ENCODE data around the gene ZNF462. TPM values are rescaled to one million over a fixed set of nuclear protein-coding genes. Genes with fewer than 3 reads are reported as not detected.

Gene ZNF462
- total RNA-seq, 1 donor: 0.42 TPM

DNA sequence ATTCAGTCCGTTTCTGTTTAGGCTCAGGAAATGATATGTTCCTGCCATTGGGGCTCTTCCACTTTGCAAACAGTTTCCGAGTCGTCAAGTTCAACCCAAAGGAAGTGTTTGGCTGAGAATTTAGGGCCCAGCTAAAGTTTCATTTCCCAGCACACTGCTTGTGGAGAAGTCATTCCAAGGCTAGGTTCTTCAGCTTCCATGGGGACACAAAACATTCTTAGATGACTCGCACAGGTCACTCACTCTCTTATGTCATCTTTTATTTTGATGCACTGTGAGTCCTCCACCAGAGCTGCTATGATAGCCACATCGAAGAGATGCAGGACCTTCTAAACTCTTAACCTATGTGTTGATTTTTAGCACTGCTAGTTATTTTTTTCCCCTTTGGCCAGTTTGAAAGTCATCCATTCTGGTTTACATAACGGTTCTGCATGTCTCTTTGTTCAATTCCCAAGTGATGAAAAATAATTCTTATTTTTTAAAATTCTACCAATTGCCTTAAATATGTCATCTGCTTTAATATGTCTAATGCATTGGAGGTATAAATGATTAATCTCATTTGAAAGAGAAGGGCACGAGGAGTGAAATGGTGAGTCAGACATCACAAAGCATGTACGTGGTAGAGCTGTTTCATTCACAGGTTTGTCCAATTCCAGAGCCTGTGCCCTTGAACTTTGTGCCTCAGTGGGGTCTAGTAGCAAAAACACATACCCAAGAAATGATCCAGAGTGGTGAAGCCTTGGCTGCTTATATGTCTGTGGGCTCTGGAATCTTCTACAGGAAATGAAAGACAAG, 84.3 kb downstream of the ZNF462 start:
- Histone ChIP-seq H3K9me3 (ENCODE audit: low read depth, low read length) (no peaks in the 10 kb centered on the region), H3K4me1 (ENCODE audit: insufficient read depth, low read length) (no peaks in the 10 kb centered on the region), H3K4me3 (ENCODE audit: low read length) (no peak overlapping the region), H3K27me3 (ENCODE audit: insufficient read depth, low read length) (no peaks in the 10 kb centered on the region)

DNA sequence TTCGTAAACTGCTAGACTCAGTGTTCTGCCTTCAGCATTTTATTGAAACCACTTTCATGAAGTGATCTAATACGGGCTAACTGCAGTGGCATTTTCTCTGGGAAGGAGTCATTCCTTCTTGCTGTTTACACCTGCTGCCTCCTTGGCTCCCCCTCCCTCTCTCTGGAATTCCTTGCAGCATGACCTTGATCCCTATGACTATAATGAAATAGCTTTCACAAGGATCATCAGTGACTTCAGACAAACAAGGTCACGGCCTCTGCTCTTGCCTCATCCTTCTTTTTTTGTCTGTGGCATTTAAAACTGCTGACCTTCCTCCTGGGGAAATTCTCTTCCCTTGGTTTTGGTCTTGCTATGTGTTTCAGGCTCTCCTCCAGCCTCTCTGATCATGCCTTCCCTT, 90.2 kb downstream of the ZNF462 start:
- Histone ChIP-seq H3K27me3 (ENCODE audit: insufficient read depth, low read length) (no peaks in the 10 kb centered on the region), H3K4me3 (ENCODE audit: low read length) (no peak overlapping the region), H3K9me3 (ENCODE audit: low read depth, low read length) (no peaks in the 10 kb centered on the region), H3K4me1 (ENCODE audit: insufficient read depth, low read length) (no peaks in the 10 kb centered on the region)

DNA sequence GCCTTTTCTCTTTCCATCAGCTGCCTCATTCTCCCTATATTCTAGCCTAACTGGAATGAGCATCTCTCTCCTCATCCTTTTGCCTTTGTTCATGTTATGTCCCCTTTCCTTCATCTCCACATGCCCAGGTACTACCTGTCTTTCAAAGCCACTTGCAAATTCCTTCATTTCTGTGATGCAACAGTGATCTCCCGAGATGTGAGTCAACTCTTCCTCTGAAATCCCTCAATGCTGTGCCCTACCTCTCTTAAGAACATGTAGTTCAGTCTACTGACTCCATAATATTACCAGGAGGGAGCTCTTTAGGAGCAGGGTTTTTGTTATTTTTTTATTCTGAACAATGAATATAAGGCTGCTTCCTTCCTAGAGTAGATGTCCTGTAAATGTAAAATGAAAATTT, 91.6 kb downstream of the ZNF462 start:
- H3K4me3 ChIP-seq (ENCODE audit: low read length): no peak overlapping the region
- no peaks in the 10 kb centered on the region for H3K4me1 ChIP-seq (ENCODE audit: insufficient read depth, low read length)
- no peaks in the 10 kb centered on the region for H3K9me3 ChIP-seq (ENCODE audit: low read depth, low read length)
- H3K27me3 ChIP-seq (ENCODE audit: insufficient read depth, low read length): no peaks in the 10 kb centered on the region

DNA sequence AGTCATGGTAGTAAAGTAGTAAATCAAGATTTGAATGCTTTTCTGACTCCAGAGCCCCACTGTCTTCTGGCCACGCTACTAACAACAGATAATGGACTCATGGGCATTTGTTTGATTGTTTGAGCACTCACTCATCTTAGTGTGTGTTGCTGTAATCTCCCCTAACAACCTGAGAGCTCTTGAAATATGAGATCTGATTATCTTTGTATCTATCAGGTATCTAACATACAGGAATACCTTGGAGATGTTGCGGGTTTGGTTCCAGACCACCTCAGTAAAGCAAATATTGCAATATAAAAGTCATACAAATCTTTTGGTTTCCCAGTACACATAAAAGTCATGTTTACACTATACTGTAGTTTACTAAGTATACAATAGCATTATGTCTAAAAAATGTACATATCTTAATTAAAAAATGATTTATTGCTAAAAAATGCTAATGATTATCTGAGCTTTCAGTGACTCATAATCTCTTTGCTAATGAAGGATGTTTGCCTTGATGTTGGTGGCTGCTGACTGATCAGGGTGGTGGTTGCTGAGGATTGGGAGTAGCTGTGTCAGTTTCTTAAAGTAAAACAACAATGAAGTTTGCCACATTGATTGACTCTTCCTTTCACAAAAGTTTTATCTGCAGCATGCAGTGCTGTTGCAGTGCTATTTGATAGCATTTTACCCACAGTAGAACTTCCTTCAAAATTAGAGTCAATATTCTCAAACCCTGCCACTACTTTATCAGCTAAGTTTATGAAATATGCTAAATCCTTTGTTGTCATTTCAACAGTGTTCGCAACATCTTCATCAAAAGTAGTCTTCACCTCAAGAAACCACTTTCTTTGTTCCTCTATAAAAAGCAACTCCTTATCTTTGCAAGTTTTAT, 92.2 kb downstream of the ZNF462 start:
- H3K4me1 ChIP-seq (ENCODE audit: insufficient read depth, low read length): no peaks in the 10 kb centered on the region
- H3K27me3 ChIP-seq (ENCODE audit: insufficient read depth, low read length): no peaks in the 10 kb centered on the region
- no peaks in the 10 kb centered on the region for H3K9me3 ChIP-seq (ENCODE audit: low read depth, low read length)
- H3K4me3 ChIP-seq (ENCODE audit: low read length): no peak overlapping the region

DNA sequence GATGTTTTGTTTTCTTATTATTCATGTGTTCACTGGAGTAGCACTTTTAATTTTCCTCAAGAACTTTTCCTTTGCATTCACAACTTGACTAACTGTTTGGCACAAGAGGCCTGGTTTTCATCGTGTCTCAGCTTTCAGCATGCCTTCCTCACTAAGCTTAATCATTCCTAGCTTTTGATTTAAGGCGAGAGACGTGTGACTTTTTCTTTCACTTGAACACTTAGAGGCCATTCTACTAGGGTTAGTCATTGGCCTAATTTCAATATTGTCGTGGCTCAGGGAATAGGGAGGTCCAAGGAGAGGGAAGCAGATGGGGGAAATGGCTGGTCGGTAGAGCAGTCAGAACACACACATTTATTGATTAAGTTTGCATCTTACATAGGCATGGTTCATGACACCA, 94.0 kb downstream of the ZNF462 start:
- Histone ChIP-seq H3K4me1 (ENCODE audit: insufficient read depth, low read length) (no peaks in the 10 kb centered on the region), H3K9me3 (ENCODE audit: low read depth, low read length) (no peaks in the 10 kb centered on the region), H3K27me3 (ENCODE audit: insufficient read depth, low read length) (no peaks in the 10 kb centered on the region), H3K4me3 (ENCODE audit: low read length) (no peak overlapping the region)

DNA sequence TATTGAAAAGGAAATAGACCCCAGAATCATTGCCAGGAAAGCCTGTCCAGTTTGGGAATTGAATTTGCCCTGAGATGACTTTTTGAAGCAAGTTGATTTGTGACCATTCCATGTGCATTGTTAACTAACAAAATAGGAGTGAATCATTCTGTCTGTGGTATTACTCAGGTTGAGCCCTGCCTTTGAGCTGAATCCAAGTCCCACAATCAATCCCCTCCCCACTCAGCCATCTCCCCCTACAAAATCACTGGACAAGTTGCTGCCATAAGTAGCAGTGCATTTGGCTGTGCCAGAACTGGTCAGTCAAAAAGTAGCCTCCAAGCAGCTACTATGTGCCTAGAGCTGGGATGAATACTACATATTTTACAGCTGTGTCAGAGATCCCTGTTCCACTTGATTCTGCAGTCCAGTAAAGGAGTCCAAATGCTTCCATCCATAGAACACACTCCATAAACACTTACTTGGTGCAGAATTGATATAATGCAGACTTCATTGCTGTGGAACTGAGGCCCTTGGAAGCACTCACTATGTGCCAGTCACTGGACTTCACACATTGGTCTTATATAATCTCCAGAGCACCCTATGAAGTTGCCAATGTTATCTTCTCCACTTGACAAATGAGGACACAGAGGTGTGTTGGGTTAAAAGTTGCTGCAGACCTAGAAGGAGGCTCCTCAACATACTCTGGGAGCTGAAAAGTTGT, 96.1 kb downstream of the ZNF462 start:
- Histone ChIP-seq H3K9me3 (ENCODE audit: low read depth, low read length) (no peaks in the 10 kb centered on the region), H3K27me3 (ENCODE audit: insufficient read depth, low read length) (no peaks in the 10 kb centered on the region), H3K4me1 (ENCODE audit: insufficient read depth, low read length) (no peaks in the 10 kb centered on the region), H3K4me3 (ENCODE audit: low read length) (no peak overlapping the region)

DNA sequence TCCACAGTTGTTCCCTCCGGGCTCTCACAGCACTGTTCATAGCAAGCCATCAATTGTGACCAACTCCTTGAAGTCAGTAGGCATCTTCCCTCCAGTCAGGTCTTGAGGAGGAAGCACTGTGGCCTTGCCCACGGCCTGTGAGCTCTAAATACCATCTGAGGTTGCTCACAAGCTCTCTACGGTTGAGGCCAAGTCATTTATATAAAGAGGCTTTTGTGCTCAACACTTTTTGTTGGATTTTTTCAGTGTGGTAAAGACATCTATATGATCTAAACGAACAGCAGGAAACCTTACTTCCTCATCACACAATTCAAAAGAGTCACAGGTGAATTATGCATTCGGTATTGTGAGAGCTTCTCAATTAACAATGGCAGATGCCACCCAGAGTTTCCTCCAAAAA, 97.3 kb downstream of the ZNF462 start:
- H3K27me3 ChIP-seq (ENCODE audit: insufficient read depth, low read length): no peaks in the 10 kb centered on the region
- H3K4me1 ChIP-seq (ENCODE audit: insufficient read depth, low read length): no peaks in the 10 kb centered on the region
- no peak overlapping the region for H3K4me3 ChIP-seq (ENCODE audit: low read length)
- no peaks in the 10 kb centered on the region for H3K9me3 ChIP-seq (ENCODE audit: low read depth, low read length)

DNA sequence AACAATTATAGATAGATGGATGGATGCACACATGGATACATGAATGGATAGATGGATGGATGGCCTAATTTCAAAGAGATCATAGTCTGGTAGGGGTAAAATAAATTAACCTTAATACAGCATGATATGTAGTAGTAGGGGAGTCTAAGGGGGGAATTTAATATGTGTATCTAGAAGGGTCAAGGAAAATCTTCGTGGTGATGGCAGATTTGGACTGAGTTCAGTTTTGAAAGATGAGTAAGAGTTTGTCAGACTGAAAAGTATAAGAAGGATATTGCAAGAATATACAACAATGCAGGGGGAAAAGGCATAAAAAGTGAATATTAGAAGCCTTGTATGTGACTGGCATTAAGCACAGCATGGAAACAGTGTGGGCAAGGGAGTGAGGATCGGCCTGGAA, 98.7 kb downstream of the ZNF462 start:
- H3K4me1 ChIP-seq (ENCODE audit: insufficient read depth, low read length): no peaks in the 10 kb centered on the region
- H3K4me3 ChIP-seq (ENCODE audit: low read length): no peak overlapping the region
- no peaks in the 10 kb centered on the region for H3K27me3 ChIP-seq (ENCODE audit: insufficient read depth, low read length)
- no peaks in the 10 kb centered on the region for H3K9me3 ChIP-seq (ENCODE audit: low read depth, low read length)

DNA sequence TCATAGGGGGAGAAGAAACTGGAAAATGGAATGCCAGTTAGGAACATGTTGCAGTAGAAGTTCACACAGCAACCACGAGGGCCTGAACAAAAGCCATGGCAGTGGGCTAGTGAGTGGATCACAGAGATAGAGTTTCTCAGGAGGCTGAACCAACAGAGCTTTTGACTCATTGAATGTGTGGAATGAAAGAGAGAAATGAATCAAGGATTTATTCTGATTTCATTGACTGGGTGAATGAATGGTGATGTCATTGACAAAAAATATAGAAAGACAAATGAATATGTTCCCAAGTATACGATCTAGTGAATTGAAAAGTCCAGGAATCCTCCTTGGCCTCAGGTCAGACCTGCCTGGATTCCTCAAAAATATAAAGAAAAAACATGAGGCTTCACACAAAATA, 99.2 kb downstream of the ZNF462 start:
- Histone ChIP-seq H3K4me1 (ENCODE audit: insufficient read depth, low read length) (no peaks in the 10 kb centered on the region), H3K9me3 (ENCODE audit: low read depth, low read length) (no peaks in the 10 kb centered on the region), H3K4me3 (ENCODE audit: low read length) (no peak overlapping the region)

DNA sequence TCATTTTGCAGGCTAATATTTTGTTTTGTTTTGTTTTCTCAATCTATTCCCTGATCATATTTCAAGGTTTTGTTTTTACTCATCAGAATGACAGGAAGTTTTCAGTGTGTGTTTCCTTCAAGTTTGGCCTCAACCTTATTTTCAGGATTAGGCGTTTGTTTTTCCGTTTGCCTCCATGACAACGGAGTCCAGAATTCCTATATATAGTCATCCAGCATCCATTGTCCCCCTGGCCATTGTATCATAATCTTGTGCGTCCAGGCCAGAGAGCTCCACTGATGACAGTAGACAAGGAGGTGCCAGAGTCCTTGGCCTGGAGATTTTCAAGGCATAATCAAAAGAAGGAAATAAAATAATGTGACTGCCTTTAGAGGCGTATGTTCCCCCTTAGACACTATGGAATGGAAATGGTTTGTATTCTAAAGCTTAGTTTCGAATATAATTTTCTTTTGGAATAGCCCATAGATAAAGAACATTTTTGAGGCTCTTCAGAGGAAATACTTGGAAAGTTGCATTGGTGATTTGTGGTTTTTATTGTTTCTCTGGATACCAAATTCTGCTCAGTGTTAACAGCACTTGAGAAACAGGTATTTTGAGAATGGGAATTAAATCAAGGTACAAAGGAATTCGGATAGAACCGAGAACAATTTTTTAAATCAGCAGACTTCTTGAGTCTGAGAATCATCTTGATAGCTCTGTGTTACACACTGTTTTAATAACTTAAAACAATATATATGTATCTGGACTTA, 99.8 kb downstream of the ZNF462 start:
- no peaks in the 10 kb centered on the region for H3K27me3 ChIP-seq (ENCODE audit: insufficient read depth, low read length)
- no peaks in the 10 kb centered on the region for H3K9me3 ChIP-seq (ENCODE audit: low read depth, low read length)
- H3K4me1 ChIP-seq (ENCODE audit: insufficient read depth, low read length): no peaks in the 10 kb centered on the region
- no peak overlapping the region for H3K4me3 ChIP-seq (ENCODE audit: low read length)

More for the DNA sequence above, 99.2 kb downstream of the ZNF462 start:
- H3K27me3 ChIP-seq (ENCODE audit: insufficient read depth, low read length): no peaks in the 10 kb centered on the region

DNA sequence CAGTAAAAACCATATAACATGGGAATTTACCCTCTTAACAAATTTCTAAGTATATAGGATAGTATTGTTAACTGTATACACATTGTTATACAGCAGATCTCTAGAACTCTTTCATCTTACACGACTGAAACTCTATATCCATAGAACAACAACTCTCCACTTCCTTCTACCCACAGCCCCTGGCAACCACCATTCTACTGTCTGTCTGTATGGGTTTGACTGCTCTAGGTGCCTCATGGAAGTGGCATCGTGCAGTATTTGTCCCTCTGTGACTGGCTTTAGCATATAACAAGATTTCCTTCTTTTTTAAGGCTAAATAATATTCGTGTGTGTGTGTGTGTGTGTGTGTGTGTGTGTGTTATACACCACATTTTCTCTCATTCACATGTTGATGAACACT, 100.7 kb downstream of the ZNF462 start:
- Histone ChIP-seq H3K4me3 (ENCODE audit: low read length) (no peak overlapping the region), H3K27me3 (ENCODE audit: insufficient read depth, low read length) (no peaks in the 10 kb centered on the region), H3K9me3 (ENCODE audit: low read depth, low read length) (no peaks in the 10 kb centered on the region), H3K4me1 (ENCODE audit: insufficient read depth, low read length) (no peaks in the 10 kb centered on the region)

DNA sequence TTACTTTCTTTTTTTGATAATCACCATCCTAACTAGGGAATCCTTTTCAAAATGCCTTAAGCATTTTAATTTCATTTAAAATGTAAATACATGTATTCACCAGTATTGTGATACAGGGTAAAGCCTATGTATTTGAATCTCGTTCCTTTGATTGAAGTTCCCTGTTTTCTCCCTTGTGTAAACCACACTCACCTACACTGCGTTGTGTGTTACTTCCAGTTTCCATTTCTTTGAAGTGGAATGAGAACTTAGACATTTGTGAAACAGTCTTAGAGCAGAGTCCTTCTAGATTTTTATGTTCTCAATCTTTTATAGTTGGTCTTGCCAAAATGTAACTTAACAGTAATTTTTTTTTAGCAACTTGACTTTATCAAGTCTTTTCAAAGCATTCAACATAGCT, 101.4 kb downstream of the ZNF462 start:
- Histone ChIP-seq H3K27me3 (ENCODE audit: insufficient read depth, low read length) (no peaks in the 10 kb centered on the region), H3K4me3 (ENCODE audit: low read length) (no peak overlapping the region), H3K9me3 (ENCODE audit: low read depth, low read length) (no peaks in the 10 kb centered on the region), H3K4me1 (ENCODE audit: insufficient read depth, low read length) (no peaks in the 10 kb centered on the region)

DNA sequence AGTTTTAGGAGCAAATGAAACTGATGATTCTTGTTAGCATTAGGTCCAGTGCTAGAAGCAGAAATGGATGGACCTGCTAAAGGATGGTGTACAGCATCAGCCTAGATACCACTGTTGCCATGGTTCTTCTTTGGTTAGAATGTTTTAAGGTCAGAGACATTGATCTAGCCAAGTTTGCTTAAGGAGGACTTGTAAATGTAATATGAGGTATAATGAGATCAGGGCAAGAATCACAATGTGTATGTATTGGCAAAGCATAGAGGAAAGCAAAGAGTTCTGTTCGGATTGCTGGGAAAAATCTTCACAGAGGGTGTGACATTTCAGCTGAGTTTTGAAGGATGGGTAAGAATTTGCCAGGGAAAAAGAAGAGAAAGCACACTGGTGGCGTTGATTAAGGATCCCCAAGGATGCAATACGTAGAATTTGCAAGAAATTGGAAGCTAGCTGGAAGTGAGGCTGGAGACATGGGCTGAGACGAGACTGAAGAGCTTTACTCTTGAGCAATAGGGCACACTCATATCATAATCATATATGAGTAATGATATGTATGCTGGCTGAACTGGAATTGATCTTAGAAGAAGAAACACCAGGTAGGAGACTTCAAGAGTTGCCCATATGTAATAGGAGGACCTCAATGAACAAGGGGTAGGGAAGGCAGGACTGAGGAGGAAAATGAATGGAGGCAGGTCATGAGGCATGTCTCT, 102.0 kb downstream of the ZNF462 start:
- Histone ChIP-seq H3K27me3 (ENCODE audit: insufficient read depth, low read length) (no peaks in the 10 kb centered on the region), H3K9me3 (ENCODE audit: low read depth, low read length) (no peaks in the 10 kb centered on the region), H3K4me3 (ENCODE audit: low read length) (no peak overlapping the region), H3K4me1 (ENCODE audit: insufficient read depth, low read length) (no peaks in the 10 kb centered on the region)

DNA sequence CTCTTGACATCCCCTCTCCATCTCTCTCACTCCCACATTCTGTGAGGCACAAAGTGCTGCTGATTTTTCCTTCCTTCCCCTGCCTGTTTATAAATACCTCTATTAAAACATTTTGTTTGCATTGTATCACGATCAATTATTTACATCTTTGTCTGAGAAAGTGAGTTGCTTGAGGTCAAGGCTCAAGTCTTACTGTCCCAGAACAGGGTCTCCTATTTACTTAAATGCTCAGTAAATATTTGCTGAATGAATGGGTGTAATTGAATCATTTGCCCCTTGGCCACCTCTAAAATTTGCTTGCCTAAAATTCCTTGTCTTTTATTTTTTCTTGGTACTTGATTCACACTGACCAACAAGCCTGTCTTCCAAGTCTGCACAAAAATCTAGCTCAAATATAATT, 103.5 kb downstream of the ZNF462 start:
- Histone ChIP-seq H3K9me3 (ENCODE audit: low read depth, low read length) (no peaks in the 10 kb centered on the region), H3K4me3 (ENCODE audit: low read length) (no peak overlapping the region), H3K4me1 (ENCODE audit: insufficient read depth, low read length) (no peaks in the 10 kb centered on the region), H3K27me3 (ENCODE audit: insufficient read depth, low read length) (no peaks in the 10 kb centered on the region)
